HepG2 (cell line): ENCODE data around the gene LCLAT1. TPM values are rescaled to one million over a fixed set of nuclear protein-coding genes. Genes with fewer than 3 reads are reported as not detected.

Source experiments
- ATAC-seq: fragments of 200-7000 bp; cut with Tn5 transposase; 3 replicates; pipeline ENCODE4 v1.9.1; 2020; ENCODE audit warnings: mild to moderate bottlenecking, moderate library complexity
- BruUV-seq: library from RNA; stranded (reverse); fragments of 400-500 nt; replicated peaks from 2 replicates; lab custom pipeline; 2021; lab: Mats Ljungman, UMichigan
- CTCF ChIA-PET: fragments of 300-600 bp; formaldehyde crosslinking; extraction: SDS; loops from one replicate; lab custom pipeline; 2021; ENCODE audit warnings: low total read pairs, inconsistent platforms, low intra/inter-chr PET ratio; lab: Yijun Ruan, JAX
- POLR2A ChIA-PET: fragments of 350-600 bp; sonication (Branson Sonifier 250); formaldehyde crosslinking; loops from one replicate; lab custom pipeline; 2020; ENCODE audit warnings: antibody characterized with exemption, inconsistent platforms; lab: Yijun Ruan, JAX
- DNase-seq: peaks from one replicate; pipeline ENCODE4 v3.0.0-alpha.2; 2015; ENCODE audit warnings: low spot score
- FAIRE-seq: peaks from 3 replicates; lab custom pipeline; 2011; peaks lifted over from hg19 to GRCh38; lab: Jason Lieb, UNC
- H2AFZ ChIP-seq: one replicate; pipeline ENCODE4 v1.6.1; 2011; ENCODE audit warnings: low read length, inconsistent platforms
- H3K27ac ChIP-seq: fragments of 300-600 bp; 3 replicates; pipeline ENCODE4 v1.8.0; 2011; ENCODE audit warnings: mixed run types, mild to moderate bottlenecking, mixed read lengths, low read length, inconsistent platforms; ENCODE audit not compliant: insufficient read depth; ENCODE audit errors: extremely low read length
- H3K27me3 ChIP-seq, 2 experiments: fragments of 200-600 bp in 1 of 2; 2 replicates in 1 of 2; 3 replicates in 1 of 2; pipeline versions ENCODE4 v1.6.0 to v1.8.0; 2011; ENCODE audit warnings: low read length in 2 of 2, mild to moderate bottlenecking in 2 of 2, moderate library complexity in 2 of 2, inconsistent platforms in 1 of 2; ENCODE audit not compliant: insufficient read depth in 2 of 2, control insufficient read depth in 1 of 2
- H3K36me3 ChIP-seq, 2 experiments: fragments of 200-600 bp in 1 of 2; replicated peaks in 1 of 2; 2 replicates in 1 of 2; 3 replicates in 1 of 2; pipeline versions ENCODE4 v1.5.1 to v1.8.0; 2011; ENCODE audit warnings: low read length in 2 of 2, inconsistent platforms in 1 of 2; ENCODE audit not compliant: insufficient read depth in 2 of 2, control insufficient read depth in 1 of 2
- H3K4me1 ChIP-seq: 2 replicates; pipeline ENCODE4 v1.5.1; 2012; ENCODE audit warnings: low read length, inconsistent platforms; ENCODE audit not compliant: insufficient read depth
- H3K4me2 ChIP-seq: 2 replicates; pipeline ENCODE4 v1.6.0; 2011; ENCODE audit warnings: low read depth, low read length, inconsistent platforms
- H3K4me3 ChIP-seq, 3 experiments: fragments of 200-600 bp in 1 of 3; sonication (generic), shearing (Covaris generic) in 1 of 3; replicated peaks in 1 of 3; 2 replicates each; pipeline ENCODE4 v1.5.1; 2011 to 2016; ENCODE audit warnings: low read length in 3 of 3, inconsistent platforms in 2 of 3, low read depth in 2 of 3, mild to moderate bottlenecking in 2 of 3, control low read depth in 1 of 3, mixed read lengths in 1 of 3; ENCODE audit not compliant: insufficient read depth in 1 of 3
- H3K79me2 ChIP-seq: one replicate; pipeline ENCODE4 v1.6.1; 2011; ENCODE audit warnings: low read length, inconsistent platforms; ENCODE audit not compliant: insufficient read depth
- H3K9ac ChIP-seq: 2 replicates; pipeline ENCODE4 v1.6.0; 2011; ENCODE audit warnings: mild to moderate bottlenecking, low read depth, low read length, inconsistent platforms; ENCODE audit not compliant: insufficient read depth
- H3K9me3 ChIP-seq: 2 replicates; pipeline ENCODE4 v1.5.1; 2012; ENCODE audit warnings: mild to moderate bottlenecking, low read length
- H4K20me1 ChIP-seq: 2 replicates; pipeline ENCODE4 v1.6.0; 2011; ENCODE audit warnings: inconsistent platforms, mild to moderate bottlenecking, low read length, moderate library complexity; ENCODE audit not compliant: insufficient read depth
- FOXM1 ChIP-seq: sonication (generic); formaldehyde crosslinking; IDR thresholded peaks from 2 replicates; pipeline ENCODE4 v1.5.0; 2020; ENCODE audit warnings: missing genetic modification reagents
- IKZF1 ChIP-seq: fragments of 450-650 bp; IDR thresholded peaks from 2 replicates; pipeline ENCODE4 v1.7.1; 2016
- NCOA2 ChIP-seq: sonication (generic); formaldehyde crosslinking; IDR thresholded peaks from 2 replicates; pipeline ENCODE4 v1.8.0; 2022; ENCODE audit warnings: inconsistent platforms
- NFE2 ChIP-seq: sonication (generic); formaldehyde crosslinking; IDR thresholded peaks from 2 replicates; pipeline ENCODE4 v1.4.0; 2020; ENCODE audit warnings: missing genetic modification reagents
- NRL ChIP-seq: sonication (generic); formaldehyde crosslinking; IDR thresholded peaks from 2 replicates; pipeline ENCODE4 v1.5.0; 2020; ENCODE audit warnings: missing genetic modification reagents, mild to moderate bottlenecking, moderate library complexity, borderline replicate concordance
- ONECUT2 ChIP-seq: sonication (generic); formaldehyde crosslinking; IDR thresholded peaks from 2 replicates; pipeline ENCODE4 v1.4.0; 2020; ENCODE audit warnings: missing genetic modification reagents
- PCBP2 ChIP-seq: fragments of 200-400 bp; formaldehyde crosslinking; optimal IDR thresholded peaks from 2 replicates; pipeline ENCODE3; 2018; ENCODE audit warnings: low read length, low read depth; ENCODE audit not compliant: poor library complexity, severe bottlenecking
- RARA ChIP-seq: IDR thresholded peaks from 2 replicates; pipeline ENCODE4 v1.6.1; 2016; ENCODE audit warnings: missing genetic modification reagents, missing compliant biosample characterization
- SALL1 ChIP-seq: sonication (generic); formaldehyde crosslinking; IDR thresholded peaks from 2 replicates; pipeline ENCODE4 v1.8.0; 2022; ENCODE audit warnings: mild to moderate bottlenecking, missing genetic modification reagents
- ZNF260 ChIP-seq: sonication (generic); formaldehyde crosslinking; IDR thresholded peaks from 2 replicates; pipeline ENCODE4 v1.4.0; 2020; ENCODE audit warnings: missing genetic modification reagents, low read depth, mild to moderate bottlenecking, borderline replicate concordance
- ZNF44 ChIP-seq: sonication (generic); formaldehyde crosslinking; IDR thresholded peaks from 2 replicates; pipeline ENCODE4 v1.5.1; 2020; ENCODE audit warnings: mild to moderate bottlenecking, missing genetic modification reagents
- ZNF558 ChIP-seq: sonication (generic); formaldehyde crosslinking; IDR thresholded peaks from 2 replicates; pipeline ENCODE4 v1.9.0; 2022; ENCODE audit warnings: mild to moderate bottlenecking, missing genetic modification reagents, borderline replicate concordance
- ZNF629 ChIP-seq: sonication (generic); formaldehyde crosslinking; conservative IDR thresholded peaks from 2 replicates; pipeline ENCODE4 v1.5.0; 2020; ENCODE audit warnings: missing genetic modification reagents
- ZNF670 ChIP-seq: sonication (generic); formaldehyde crosslinking; IDR thresholded peaks from 2 replicates; pipeline ENCODE4 v1.8.0; 2022; ENCODE audit warnings: mild to moderate bottlenecking, missing genetic modification reagents, borderline replicate concordance
- WGBS: methylation state at CpG from one replicate; pipeline ENCODE4 v1.1.6; 2017; ENCODE audit warnings: low lambda C conversion rate; 5-methylcytosine and 5-hydroxymethylcytosine counted together
- in situ Hi-C: cut with HindIII; loops from 2 replicates; pipeline ENCODE4 v1.10.0; 2017; ENCODE audit warnings: low pct_unique_long_range_greater_than_20kb; ENCODE audit not compliant: extremely low pct_ligation_motif_present
- intact Hi-C: fragments of 100-400 bp; cut with micrococcal nuclease; formaldehyde crosslinking; loops from one replicate; pipeline ENCODE4 v1.10.0; 2022; ENCODE audit not compliant: unreplicated experiment
- polyA plus RNA-seq, 8 experiments: library from polyadenylated mRNA; depleted of rRNA in 3 of 8; stranded (reverse) in 7 of 8; unstranded in 1 of 8; fragments of >200 nt; fragmentation: Illumina TruSeq in 4 of 8; extraction: Trizol in 4 of 8; gene quantifications; 2 replicates each; pipeline versions ENCODE4 v1.2.1 to v1.2.3, GENCODE V29; 2011 to 2016; ENCODE audit warnings: low read depth in 4 of 8, missing spikeins in 1 of 8, mixed read lengths in 1 of 8; ENCODE audit not compliant: insufficient read depth in 1 of 8
- total RNA-seq, 5 experiments: library from RNA; depleted of rRNA; stranded (reverse); fragments of >200 nt; fragmentation: Illumina TruSeq; extraction: Trizol; gene quantifications; 2 replicates each; pipeline ENCODE4 v1.2.3, GENCODE V29; 2016; ENCODE audit warnings: low read depth in 1 of 5
- TF ChIP-seq, protein P1 (sequence below): IDR thresholded peaks from 2 replicates; pipeline ENCODE4 v1.6.1; 2012; ENCODE audit warnings: inconsistent platforms
- TF ChIP-seq, protein P2 (sequence below): IDR thresholded peaks from 2 replicates; pipeline ENCODE4 v1.6.1; 2016
- TF ChIP-seq, protein P3 (sequence below): sonication (generic); formaldehyde crosslinking; IDR thresholded peaks from 2 replicates; pipeline ENCODE4 v1.5.0; 2020; ENCODE audit warnings: missing genetic modification reagents
- TF ChIP-seq, protein P4 (sequence below): sonication (generic); formaldehyde crosslinking; IDR thresholded peaks from 2 replicates; pipeline ENCODE4 v1.8.1; 2023; ENCODE audit warnings: mild to moderate bottlenecking, moderate library complexity, missing genetic modification reagents

LCLAT1 gene
- total and polyA plus RNA-seq, 2 of the 13 experiments (the other 11 are each of a cell fraction or from before 2014, with no cell fraction given): 18.0 to 28.0 TPM

DNA sequence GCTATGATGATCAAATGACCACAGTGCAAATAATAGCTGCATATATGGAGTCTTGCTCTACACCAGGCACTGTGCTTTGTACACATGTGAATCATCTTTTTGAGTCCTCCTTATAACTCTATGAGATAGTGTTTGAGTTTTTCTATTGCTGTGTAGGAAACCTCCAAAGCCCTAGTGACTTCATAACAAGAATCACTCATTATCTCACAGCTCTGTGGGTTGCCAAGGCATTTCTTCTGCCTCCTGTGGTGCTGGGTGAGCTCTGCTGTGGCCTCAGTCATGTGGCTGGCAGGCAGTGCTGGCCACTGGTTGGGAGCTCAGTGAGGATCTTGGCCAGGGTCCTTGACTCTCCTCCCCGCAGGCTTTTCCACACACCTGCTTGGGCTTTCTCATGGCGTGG lies 206.8 kb downstream of the LCLAT1 start:
- in situ Hi-C loops: no loop called here
- CTCF ChIA-PET: no interaction called here
- peak; percentile 21; the same call in 1 of the 3 replicates for ATAC-seq

DNA sequence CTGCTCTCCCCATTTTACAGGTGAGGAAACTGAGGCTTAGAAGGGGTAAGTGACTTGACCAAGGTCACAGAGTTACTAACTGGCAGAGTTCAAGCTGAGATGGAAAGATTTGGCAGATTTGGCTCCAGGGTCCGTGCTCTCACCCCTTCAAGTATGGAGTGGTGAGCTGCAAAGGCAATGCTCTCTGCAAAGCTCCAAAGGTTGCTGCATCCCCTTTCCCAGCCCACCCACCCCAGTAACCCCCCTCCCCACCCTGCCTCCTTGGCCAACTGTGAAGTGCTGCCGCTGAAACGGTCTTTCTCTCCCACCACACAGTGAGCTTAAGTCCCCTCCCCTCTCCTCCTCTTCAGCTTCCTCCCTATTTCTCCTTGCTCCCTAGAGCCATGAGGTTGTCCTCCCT lies 207.4 kb downstream of the LCLAT1 start:
- H3K27me3 ChIP-seq: peaks cover 0 to 10% of the 10 kb centered on the region in 2 experiments; a peak in 4 of 5 replicates
- in situ Hi-C loops: no loop called here
- no peak overlapping the region for H3K27ac ChIP-seq
- no peaks in the 10 kb centered on the region for H4K20me1 ChIP-seq
- H3K4me3 ChIP-seq: no peak overlapping the region
- no peak for DNase-seq
- H3K79me2 ChIP-seq: no peaks in the 10 kb centered on the region
- H3K36me3 ChIP-seq: no peaks in the 10 kb centered on the region
- ChIA-PET POLR2A (no interaction called here), CTCF (no interaction called here)
- no peaks in the 10 kb centered on the region for H3K4me1 ChIP-seq
- intact Hi-C loops: no loop called here
- H3K9me3 ChIP-seq: no peaks in the 10 kb centered on the region
- H3K9ac ChIP-seq: no peak overlapping the region
- no peak overlapping the region for H2AFZ ChIP-seq
- WGBS: 29% methylated on average over 3 of the region's 3 CpGs
- ATAC-seq: no peak
- no peak overlapping the region for H3K4me2 ChIP-seq
- no peak for FAIRE-seq
- no TSS peak for BruUV-seq
- TF ChIP-seq, protein P1, sequence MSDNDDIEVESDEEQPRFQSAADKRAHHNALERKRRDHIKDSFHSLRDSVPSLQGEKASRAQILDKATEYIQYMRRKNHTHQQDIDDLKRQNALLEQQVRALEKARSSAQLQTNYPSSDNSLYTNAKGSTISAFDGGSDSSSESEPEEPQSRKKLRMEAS: no peak
- TF ChIP-seq FOXM1 (CRISPR knock-in tag): no peak
- TF ChIP-seq NRL (CRISPR knock-in tag): no peak
- TF ChIP-seq PCBP2: no peak
- TF ChIP-seq ONECUT2: no peak
- TF ChIP-seq RARA (CRISPR knock-in tag): no peak
- TF ChIP-seq, protein P2, sequence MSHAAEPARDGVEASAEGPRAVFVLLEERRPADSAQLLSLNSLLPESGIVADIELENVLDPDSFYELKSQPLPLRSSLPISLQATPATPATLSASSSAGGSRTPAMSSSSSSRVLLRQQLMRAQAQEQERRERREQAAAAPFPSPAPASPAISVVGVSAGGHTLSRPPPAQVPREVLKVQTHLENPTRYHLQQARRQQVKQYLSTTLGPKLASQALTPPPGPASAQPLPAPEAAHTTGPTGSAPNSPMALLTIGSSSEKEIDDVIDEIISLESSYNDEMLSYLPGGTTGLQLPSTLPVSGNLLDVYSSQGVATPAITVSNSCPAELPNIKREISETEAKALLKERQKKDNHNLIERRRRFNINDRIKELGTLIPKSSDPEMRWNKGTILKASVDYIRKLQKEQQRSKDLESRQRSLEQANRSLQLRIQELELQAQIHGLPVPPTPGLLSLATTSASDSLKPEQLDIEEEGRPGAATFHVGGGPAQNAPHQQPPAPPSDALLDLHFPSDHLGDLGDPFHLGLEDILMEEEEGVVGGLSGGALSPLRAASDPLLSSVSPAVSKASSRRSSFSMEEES (CRISPR knock-in tag): no peak
- no peak for TF ChIP-seq ZNF629 (CRISPR knock-in tag)
- no peak for TF ChIP-seq ZNF558
- no peak for TF ChIP-seq ZNF260 (CRISPR knock-in tag)
- TF ChIP-seq IKZF1: no peak
- TF ChIP-seq, protein P3, sequence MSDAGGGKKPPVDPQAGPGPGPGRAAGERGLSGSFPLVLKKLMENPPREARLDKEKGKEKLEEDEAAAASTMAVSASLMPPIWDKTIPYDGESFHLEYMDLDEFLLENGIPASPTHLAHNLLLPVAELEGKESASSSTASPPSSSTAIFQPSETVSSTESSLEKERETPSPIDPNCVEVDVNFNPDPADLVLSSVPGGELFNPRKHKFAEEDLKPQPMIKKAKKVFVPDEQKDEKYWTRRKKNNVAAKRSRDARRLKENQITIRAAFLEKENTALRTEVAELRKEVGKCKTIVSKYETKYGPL (CRISPR knock-in tag): no peak

More for the DNA sequence above, 206.8 kb downstream of the LCLAT1 start:
- intact Hi-C loops: no loop called here
- H2AFZ ChIP-seq: no peak overlapping the region
- 13% methylated on average over 2 of the region's 2 CpGs for WGBS
- no peaks in the 10 kb centered on the region for H3K36me3 ChIP-seq
- H3K27me3 ChIP-seq: peaks cover 0 to 10% of the 10 kb centered on the region in 2 experiments; a peak in 4 of 5 replicates
- POLR2A ChIA-PET: no interaction called here
- no peak overlapping the region for H3K9ac ChIP-seq
- H3K4me3 ChIP-seq: no peak overlapping the region
- no peak overlapping the region for H3K27ac ChIP-seq
- BruUV-seq: no TSS peak
- H3K9me3 ChIP-seq: no peaks in the 10 kb centered on the region
- no peaks in the 10 kb centered on the region for H4K20me1 ChIP-seq
- no peaks in the 10 kb centered on the region for H3K79me2 ChIP-seq
- DNase-seq: no peak
- no peak for FAIRE-seq
- TF ChIP-seq, protein P4, sequence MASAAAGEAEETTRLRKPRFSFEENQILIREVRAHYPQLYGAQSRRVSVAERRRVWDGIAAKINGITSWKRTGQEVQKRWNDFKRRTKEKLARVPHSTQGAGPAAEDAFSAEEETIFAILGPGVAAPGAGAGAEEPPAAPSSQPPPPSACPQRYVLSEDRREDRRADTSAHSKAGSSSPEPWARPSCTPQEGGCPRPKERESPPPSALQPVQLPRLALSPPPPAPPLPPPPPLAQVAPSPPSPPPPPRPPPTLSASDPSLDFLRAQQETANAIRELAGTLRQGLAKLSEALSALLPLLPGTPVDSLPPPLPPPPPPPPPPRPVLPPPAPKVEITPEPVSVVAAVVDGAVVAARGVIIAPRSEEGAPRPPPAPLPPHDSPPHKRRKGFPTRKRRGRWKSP (CRISPR knock-in tag): no peak
- no peak for TF ChIP-seq NCOA2 (CRISPR knock-in tag)
- no peak for TF ChIP-seq ZNF670 (CRISPR knock-in tag)
- no peak for TF ChIP-seq NFE2 (CRISPR knock-in tag)
- no peak for TF ChIP-seq ZNF44
- TF ChIP-seq SALL1 (CRISPR knock-in tag): no peak
- no peaks in the 10 kb centered on the region for H3K4me1 ChIP-seq
- no peak overlapping the region for H3K4me2 ChIP-seq
